ENCODE data around the gene FAM76A. TPM values are rescaled to one million over a fixed set of nuclear protein-coding genes. Genes with fewer than 3 reads are reported as not detected.

FAM76A gene
- total RNA-seq, 1 donor from 2014 or later = 4.6 TPM

GRCh38 chr1:27755286-27755685 lies 29.5 kb downstream of the FAM76A start:
- TF ChIP-seq CTCF (conservative IDR thresholded peaks at IDR 0.05; ENCODE audit: low read depth, low read length) = no peak
- no peak overlapping the region for H3K4me3 ChIP-seq (ENCODE audit: low read depth, low read length)

GRCh38 chr1:27755865-27756264 lies 30.1 kb downstream of the FAM76A start:
- no peak for DNase-seq (ENCODE audit: low read depth)
- no peak overlapping the region for H3K4me3 ChIP-seq (ENCODE audit: low read depth, low read length)
- no peak for TF ChIP-seq CTCF (conservative IDR thresholded peaks at IDR 0.05; ENCODE audit: low read depth, low read length)

More at GRCh38 chr1:27755286-27755685, 29.5 kb downstream of the FAM76A start:
- no peak for DNase-seq (ENCODE audit: low read depth)

- no peak for TF ChIP-seq CTCF (conservative IDR thresholded peaks at IDR 0.05; ENCODE audit: low read depth, low read length)
- no peak overlapping the region for H3K4me3 ChIP-seq (ENCODE audit: low read depth, low read length)
- DNase-seq (ENCODE audit: low read depth) = no peak
Observed at GRCh38 chr1:27759236-27759635, 33.5 kb downstream of the FAM76A start.

GRCh38 chr1:27760426-27760825 lies 34.7 kb downstream of the FAM76A start:
- no peak for TF ChIP-seq CTCF (conservative IDR thresholded peaks at IDR 0.05; ENCODE audit: low read depth, low read length)
- no peak overlapping the region for H3K4me3 ChIP-seq (ENCODE audit: low read depth, low read length)
- no peak for DNase-seq (ENCODE audit: low read depth)

- no peak overlapping the region for H3K4me3 ChIP-seq (ENCODE audit: low read depth, low read length)
- DNase-seq (ENCODE audit: low read depth) = no peak
- no peak for TF ChIP-seq CTCF (conservative IDR thresholded peaks at IDR 0.05; ENCODE audit: low read depth, low read length)
Observed at GRCh38 chr1:27762033-27762432, 36.3 kb downstream of the FAM76A start.

GRCh38 chr1:27763358-27763757 lies 37.6 kb downstream of the FAM76A start:
- no peak for DNase-seq (ENCODE audit: low read depth)
- no peak overlapping the region for H3K4me3 ChIP-seq (ENCODE audit: low read depth, low read length)
- no peak for TF ChIP-seq CTCF (conservative IDR thresholded peaks at IDR 0.05; ENCODE audit: low read depth, low read length)

- no peak for TF ChIP-seq CTCF (conservative IDR thresholded peaks at IDR 0.05; ENCODE audit: low read depth, low read length)
- H3K4me3 ChIP-seq (ENCODE audit: low read depth, low read length) = no peak overlapping the region
- no peak for DNase-seq (ENCODE audit: low read depth)
Observed at GRCh38 chr1:27770293-27770830, 44.6 kb downstream of the FAM76A start.
